GM18526 (cell line): ENCODE results near the gene SLCO2A1.

ENCODE experiments used
- POLR2A ChIP-seq: IDR thresholded peaks from 3 replicates; pipeline ENCODE4 v1.6.1; 2011; ENCODE audit not compliant: insufficient read length; ENCODE audit errors: extremely low read depth

Gene SLCO2A1

DNA sequence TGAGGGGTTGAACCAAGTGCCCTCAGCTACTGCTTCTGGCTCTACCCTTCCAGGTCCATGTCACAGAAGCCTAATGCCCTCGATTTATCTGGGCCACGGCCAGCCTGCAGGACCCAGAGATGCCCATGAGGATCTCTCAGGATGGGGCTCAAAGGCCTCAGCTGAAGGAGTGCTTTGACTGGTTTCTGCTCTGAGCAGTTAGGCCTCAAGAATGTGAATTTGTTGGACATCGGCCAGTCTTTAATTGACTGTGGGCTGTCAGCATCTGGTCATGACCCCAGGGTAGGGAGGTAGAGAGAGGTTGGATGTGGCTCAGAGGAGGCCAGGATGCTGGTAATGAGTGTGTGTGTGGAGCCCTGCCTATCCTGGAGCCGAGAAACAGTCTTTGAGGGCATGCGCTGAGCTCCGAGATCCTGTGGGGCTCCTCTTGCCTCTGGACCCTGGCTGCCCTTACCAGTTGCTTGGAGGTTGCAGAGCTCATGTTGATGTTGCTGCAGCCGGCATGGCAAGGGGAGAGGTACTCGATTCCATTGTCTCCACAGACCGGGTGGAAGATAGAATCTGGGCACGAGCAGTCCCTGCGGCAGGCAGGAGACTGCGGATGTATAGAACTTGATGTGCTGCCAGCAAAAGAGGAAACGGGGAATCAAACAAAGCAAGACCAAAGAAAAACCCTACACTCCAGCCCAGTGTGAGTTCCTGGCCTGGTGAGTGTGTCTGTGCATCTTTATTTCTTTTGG is 84.9 kb downstream of the SLCO2A1 start:
- TF ChIP-seq POLR2A = no peak

DNA sequence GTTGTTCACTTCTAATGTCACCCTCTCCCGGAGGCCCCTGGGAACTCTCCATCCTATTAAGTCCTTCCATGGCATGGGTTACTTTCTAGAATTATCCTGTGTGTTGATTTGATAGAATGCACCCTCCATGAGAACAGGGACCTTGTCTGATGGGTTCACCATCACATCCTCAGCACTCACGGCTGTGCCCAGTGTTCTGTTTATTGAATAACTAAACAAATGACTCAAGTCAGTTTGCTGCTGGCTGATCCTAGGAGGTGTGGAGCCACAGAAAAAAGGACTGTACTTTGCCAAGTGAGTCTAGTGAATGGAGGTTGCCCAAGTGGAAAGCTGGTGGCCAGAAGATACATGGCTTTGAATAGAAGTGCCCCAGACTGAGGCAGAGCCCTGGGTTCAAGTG is 85.5 kb downstream of the SLCO2A1 start:
- TF ChIP-seq POLR2A = no peak

DNA sequence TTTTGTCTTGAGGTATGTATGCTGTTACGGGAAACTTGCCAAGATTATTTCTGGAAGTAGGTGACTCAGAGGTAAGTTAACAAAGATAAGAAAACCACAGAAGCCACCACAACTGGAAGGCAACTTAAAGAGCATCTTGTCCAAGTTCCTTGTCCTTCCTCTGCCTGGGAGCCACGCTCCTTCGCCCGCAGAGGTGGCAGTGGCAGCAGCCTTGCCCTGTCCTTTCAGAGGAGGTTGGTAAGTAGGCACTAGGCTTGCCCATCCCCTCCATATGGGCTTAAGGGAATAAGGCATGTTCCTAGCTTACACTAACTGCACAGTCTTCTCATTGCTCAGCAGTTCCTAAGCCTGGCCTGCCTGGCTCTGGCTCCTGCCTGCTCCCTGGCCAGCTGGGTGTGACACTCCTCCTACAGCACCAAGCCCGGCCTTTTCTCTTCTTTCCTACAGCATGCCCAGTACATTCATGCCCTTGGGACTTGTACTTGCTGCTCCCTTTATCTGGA is 86.0 kb downstream of the SLCO2A1 start:
- TF ChIP-seq POLR2A = no peak

DNA sequence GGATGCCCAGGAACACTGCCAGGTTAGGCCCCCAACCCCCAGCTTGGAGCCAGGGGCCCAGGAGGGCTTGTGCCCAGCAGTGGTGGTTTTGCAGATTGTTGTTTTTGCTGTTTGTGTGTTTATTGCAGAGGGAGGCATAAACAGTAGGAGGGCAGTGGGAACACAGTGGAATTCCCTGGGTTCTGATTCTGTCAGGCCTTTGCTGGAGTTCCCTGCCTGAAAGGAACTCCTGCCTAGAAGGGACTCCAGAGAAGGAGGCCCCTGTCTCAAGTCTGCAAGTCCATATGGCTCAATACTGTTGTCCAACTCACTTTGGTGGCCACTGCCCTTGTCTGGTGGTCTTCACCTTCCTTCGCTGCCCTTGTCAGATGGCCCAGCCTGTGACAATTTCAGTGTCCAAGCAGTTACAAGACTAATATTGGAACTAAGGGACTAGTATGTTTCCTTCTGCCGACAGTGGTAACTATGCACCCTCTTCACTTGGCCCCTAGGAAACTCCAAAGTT is 86.6 kb downstream of the SLCO2A1 start:
- no peak for TF ChIP-seq POLR2A

DNA sequence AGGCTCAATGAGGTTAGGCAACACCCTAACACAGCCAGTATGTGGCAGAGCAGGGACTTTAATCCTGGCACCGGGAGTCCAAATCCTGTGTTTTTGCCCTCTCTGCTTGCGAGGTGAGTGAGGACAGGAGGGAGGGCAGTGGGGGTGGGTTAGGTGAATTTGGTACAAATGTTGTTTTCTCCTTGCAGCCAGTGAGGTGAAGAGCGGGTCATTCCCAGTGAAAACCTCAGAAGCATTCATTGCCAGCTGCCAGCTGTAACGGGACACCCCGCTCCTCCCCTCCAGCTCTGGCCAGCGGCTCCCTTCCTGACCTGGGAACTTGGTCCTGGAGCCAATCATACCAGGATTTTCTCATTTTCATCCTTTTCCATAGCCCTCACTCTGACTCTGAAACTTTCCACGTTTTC is 88.3 kb downstream of the SLCO2A1 start:
- TF ChIP-seq POLR2A = no peak

DNA sequence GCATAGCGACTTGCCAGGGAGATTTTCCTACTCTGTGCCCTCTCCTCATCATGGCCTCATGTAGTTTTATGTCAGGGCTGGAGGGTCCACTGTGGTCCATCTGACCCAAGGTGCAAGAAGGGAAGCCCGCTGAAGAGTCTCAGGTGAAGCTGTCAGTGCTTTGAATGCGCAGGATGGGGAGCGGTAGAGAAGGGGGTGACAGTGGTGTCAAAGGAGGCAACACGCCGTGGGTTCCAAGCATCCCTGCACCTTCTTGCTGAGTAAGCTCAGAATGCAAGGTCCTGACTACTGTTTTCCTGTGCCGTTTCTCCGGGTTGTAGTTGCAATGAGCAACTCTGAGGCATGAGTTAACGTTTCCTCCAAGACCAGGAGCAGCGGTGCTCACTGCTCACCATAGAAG is 89.2 kb downstream of the SLCO2A1 start:
- no peak for TF ChIP-seq POLR2A

DNA sequence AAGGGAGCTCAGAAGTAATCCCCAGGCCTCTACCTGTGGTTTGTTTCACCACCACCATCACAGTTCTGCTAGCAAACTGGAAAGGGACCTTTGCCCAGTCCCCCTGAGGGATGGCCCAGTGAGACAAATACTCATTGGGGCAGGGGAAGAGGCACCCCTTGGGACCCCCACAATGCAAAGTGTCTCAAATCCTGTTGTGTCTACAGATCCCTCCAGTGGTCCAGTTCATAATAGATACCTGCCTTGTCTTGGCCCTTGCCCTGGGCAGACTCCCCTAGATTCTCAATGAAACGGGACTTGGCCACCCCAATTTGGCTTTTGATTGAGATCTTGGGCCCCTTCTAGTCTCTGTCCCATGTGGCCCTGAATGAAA is 90.3 kb downstream of the SLCO2A1 start:
- no peak for TF ChIP-seq POLR2A

DNA sequence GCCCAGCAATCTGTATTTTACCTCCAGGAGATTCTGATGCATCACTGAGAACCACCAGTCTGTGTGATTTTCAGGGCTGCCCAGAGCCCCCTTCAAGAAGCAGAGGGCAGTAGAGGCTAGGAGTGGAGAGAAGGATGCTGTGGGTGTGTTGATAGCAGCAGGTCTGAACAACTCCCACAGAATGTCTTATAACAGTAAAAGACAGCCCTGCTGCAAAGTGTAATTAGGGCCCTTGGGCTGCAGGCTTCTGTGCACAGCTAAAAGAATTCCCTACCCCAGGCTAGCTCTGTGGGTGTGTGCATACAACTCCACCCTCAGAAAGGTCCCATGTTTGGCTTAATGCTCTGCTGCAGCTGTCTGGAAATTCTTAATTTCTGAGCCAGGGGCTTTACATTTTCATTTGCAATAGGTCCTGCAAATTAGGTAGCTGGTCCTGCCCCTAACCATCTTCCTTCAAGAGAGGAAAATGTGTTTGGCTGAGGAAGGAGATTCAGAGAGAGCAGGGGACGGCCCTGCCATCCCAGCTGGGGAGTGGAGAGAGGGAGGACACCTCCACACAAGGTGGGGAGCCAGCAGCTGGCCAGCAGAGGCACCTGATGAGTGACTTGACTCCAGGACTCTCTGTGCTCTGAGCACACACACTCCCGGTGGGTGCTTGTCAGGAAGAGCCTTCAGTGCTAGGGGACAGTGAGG is 90.8 kb downstream of the SLCO2A1 start:
- TF ChIP-seq POLR2A = no peak

DNA sequence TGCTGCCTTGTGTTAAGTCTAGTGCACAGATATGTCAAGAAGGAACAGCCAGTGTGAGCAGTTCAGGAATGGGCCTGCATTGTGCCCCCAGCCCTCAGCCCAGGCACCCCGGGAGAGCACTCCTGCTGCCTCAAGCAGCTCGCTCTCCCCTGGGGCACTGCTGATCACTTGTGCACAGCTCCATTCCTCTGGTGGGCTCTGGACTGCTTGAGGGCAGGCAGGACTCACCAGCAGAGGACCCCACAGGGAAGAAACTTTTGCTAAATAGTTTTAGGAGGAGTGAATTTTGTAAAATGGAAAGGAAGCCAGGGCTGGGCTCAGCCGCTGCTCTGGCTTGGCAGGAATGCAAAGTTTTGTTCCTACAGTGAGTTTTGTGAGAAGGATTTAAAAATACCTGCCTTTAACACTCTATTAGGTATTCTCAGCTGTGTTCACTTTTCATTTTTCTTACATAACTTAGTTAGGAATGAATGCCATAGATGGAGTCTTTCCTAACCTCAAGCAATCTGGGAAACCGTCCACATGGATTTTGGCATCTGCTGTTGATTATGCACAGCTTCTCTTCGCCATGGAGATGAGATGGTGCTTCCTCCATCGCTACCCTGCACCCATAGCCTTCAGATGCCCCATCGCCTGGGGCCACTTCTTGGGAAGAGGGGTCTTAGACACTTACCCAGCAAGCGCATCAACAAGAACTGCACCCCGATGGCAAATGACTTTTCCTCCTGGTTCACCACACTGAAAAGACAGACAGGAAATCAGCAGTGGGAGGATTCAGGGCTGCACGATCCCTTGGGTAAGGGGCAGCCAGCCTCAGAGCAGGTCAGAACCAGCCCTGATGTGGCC is 91.7 kb downstream of the SLCO2A1 start:
- TF ChIP-seq POLR2A = no peak

DNA sequence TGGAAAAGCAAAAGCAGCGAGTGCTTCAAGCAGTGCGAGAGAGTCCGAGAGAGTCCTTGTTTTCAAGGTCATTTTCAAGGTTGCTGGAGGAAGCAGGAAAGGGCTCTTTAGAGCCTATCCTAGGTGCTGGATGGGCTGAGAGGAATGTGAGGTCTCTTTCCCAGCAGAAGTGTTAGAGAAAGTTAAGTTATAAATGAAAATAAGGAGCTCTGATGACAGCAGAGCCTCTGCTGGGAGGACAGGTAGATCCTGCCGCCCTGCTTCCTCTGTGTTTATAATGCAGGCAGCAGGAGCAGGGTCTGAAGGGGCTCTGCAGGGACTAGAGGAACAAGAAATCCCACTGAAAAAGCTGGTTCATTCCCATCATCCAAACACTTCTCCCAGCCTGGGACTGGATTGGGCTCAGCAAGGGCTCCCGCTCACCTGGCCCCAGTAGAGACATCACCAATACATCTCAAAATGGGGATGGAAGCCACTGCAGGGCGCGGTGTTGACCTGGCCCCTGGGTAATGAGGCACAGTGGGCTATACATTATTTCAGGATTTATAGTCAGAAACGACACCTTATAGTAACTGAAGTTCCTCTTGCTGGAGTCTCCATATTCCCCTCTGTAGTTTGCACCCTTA is 92.6 kb downstream of the SLCO2A1 start:
- no peak for TF ChIP-seq POLR2A

DNA sequence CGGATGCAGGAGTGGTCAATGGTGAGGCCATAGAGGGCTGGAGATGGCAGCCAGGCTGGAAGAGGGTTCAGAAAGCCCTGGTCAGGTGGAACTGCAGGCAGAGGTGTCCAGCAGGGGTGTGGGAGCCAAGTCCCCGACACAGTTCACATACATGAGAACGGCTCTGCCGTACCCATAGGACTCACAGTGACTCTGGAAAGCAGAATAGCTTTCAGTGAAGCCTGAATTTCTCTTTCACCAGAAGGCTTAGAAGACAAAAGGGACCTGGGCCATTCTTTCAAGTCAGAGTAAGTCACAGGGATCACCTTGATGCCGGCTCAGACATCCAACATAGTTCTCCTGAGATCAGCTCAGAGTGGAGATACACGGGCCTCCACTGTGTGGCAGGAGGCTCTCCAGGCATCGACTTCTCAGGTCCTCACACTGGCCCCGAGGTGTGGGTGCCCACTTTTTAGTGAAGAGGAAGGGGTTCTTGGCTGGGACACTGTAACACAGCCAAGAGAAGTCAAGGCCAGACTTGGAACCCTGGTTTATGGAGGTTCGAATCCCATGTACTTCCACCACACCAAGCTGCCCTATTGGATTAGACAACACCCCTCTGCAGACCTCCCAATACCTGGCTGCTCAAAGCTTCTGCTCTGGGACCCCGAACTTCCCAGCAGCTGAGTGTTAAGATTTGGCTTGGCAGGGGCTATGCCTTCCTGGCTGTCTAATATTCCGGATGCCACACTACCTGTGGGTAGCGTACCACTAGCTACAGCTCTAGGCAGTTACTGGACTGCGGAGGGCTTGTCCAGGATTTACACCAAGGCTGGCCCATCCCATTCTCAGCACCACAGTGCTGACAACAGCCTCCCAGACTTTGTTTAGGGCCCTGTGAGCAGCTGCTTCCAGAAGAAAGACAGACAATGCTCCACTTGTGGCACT is 93.6 kb downstream of the SLCO2A1 start:
- TF ChIP-seq POLR2A = no peak

DNA sequence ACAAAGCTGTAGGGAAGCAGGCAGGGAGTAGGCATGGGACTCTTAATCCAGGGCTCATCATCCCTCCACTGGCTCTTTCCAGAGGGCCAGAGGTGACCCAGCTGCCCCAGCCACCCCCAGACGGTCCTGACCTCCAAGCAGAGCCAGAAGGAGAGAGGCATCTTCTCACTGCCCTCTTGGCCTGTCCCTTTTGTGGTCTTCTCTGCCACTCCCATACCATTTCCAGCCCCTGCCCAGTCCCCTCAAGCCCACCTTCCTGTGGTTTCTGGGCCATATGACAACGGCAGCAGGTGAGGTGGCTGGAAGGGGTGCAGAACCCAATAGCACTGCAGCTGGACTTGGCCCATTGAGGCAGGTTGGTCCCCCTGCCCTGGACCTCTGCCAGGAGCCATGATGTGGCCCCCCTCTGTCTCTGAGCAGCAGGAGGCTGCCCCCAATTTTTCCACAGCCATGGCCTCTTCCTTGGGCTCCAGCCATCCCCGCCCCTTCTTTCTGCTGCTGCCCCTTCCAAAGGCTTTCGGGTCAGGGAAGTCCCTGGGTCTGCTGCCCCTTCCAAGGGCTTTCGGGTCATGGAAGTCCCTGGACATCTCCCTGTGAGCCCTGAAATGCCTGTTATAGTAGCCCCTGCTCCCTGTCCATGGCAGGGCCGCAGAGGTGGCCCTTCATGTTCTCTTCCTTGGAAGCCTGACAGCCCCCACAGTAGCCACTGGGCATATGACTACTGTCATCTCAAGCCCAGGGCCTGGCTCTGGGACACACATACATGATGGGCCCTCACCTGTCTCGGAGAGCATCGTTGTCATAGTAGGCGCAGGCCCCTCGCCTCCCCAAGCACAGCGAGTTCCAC is 94.5 kb downstream of the SLCO2A1 start:
- no peak for TF ChIP-seq POLR2A
